Smooth muscle cell (in vitro differentiated cells): Measurements from ENCODE around the gene MAP6. TPM values are rescaled to one million over a fixed set of nuclear protein-coding genes. Genes with fewer than 3 reads are reported as not detected.

ENCODE experiments used
- DNase-seq: peaks from one replicate; lab custom pipeline; 2025; ENCODE audit not compliant: unreplicated experiment; lab: John Stamatoyannopoulos, UW
- H2AFZ ChIP-seq: fragments of 200-600 bp; sonication (generic); 2 replicates; pipeline ENCODE4 v1.6.0; 2016; ENCODE audit warnings: antibody characterized with exemption, low read depth, mild to moderate bottlenecking
- H3F3A ChIP-seq: fragments of 200-600 bp; sonication (generic); 2 replicates; pipeline ENCODE4 v1.6.0; 2017; ENCODE audit warnings: antibody characterized with exemption, low read depth
- H3K27ac ChIP-seq: fragments of 200-600 bp; sonication (generic); 2 replicates; pipeline ENCODE4 v1.5.1; 2016; ENCODE audit warnings: low read depth, mild to moderate bottlenecking
- H3K27me3 ChIP-seq: fragments of 200-600 bp; sonication (generic); 2 replicates; pipeline ENCODE4 v1.6.1; 2016; ENCODE audit warnings: low read depth, mild to moderate bottlenecking
- H3K36me3 ChIP-seq: fragments of 200-600 bp; sonication (generic); 2 replicates; pipeline ENCODE4 v1.5.1; 2016; ENCODE audit warnings: low read depth
- H3K4me1 ChIP-seq: fragments of 200-600 bp; sonication (generic); 2 replicates; pipeline ENCODE4 v1.5.1; 2016; ENCODE audit warnings: low read depth
- H3K4me2 ChIP-seq: fragments of 200-600 bp; sonication (generic); 2 replicates; pipeline ENCODE4 v1.6.0; 2016; ENCODE audit warnings: mild to moderate bottlenecking
- H3K4me3 ChIP-seq: fragments of 200-600 bp; sonication (generic); 2 replicates; pipeline ENCODE4 v1.5.1; 2016; ENCODE audit warnings: mild to moderate bottlenecking
- H3K79me2 ChIP-seq: fragments of 200-600 bp; sonication (generic); 2 replicates; pipeline ENCODE4 v1.6.0; 2016; ENCODE audit warnings: low read depth, mild to moderate bottlenecking
- H3K9ac ChIP-seq: fragments of 200-600 bp; sonication (generic); 2 replicates; pipeline ENCODE4 v1.6.0; 2016; ENCODE audit warnings: low read depth
- H3K9me3 ChIP-seq: fragments of 200-600 bp; sonication (generic); replicated peaks from 2 replicates; pipeline ENCODE4 v1.5.1; 2016; ENCODE audit warnings: low read depth
- H4K20me1 ChIP-seq: fragments of 200-600 bp; sonication (generic); 2 replicates; pipeline ENCODE4 v1.6.0; 2016; ENCODE audit warnings: low read depth
- CTCF ChIP-seq: fragments of 200-600 bp; sonication (generic); IDR thresholded peaks from 2 replicates; pipeline ENCODE4 v1.5.1; 2017; ENCODE audit warnings: borderline replicate concordance, mild to moderate bottlenecking, antibody characterized with exemption; ENCODE audit not compliant: insufficient read depth, poor library complexity, severe bottlenecking
- WGBS: methylation state at CpG from one replicate; pipeline ENCODE4 v1.1.7; 2016; ENCODE audit warnings: low lambda C conversion rate; 5-methylcytosine and 5-hydroxymethylcytosine counted together
- polyA plus RNA-seq: library from polyadenylated mRNA; unstranded; fragments of >200 nt; fragmentation: Nextera tagmentation; extraction: Ambion mirVana; gene quantifications from 2 replicates; pipeline ENCODE4 v1.2.1, GENCODE V29; 2016
- total RNA-seq: library from RNA; depleted of rRNA; stranded (reverse); fragments of >200 nt; gene quantifications from 2 replicates; pipeline ENCODE4 v1.2.3, GENCODE V29; 2014

The MAP6 gene
- total and polyA plus RNA-seq, 2 experiments from 2014 or later, result 0.22 to 0.43 TPM

- peak; percentile 73 for DNase-seq
These were observed 106.6 kb downstream of the MAP6 start, which contains the start of gene SERPINH1 for GRCh38 chr11:75562048-75562835. Gene SERPINH1 (plus strand): TSS chr11:75562253. CDS start chr11:75566350, 4,097 bp downstream.

GRCh38 chr11:75561426-75562047 lies 107.3 kb downstream of the MAP6 start:
- no peaks in the 10 kb centered on the region for H3K27me3 ChIP-seq
- peaks cover 65% of the 10 kb centered on the region for H3F3A ChIP-seq
- peaks cover 53% of the 10 kb centered on the region for H3K4me1 ChIP-seq
- H4K20me1 ChIP-seq, result peaks cover 40% of the 10 kb centered on the region
- no peak for TF ChIP-seq CTCF
- H3K79me2 ChIP-seq, result peaks cover 45% of the 10 kb centered on the region
- no peaks in the 10 kb centered on the region for H3K36me3 ChIP-seq
- peak overlapping the region; percentile 99 for H3K27ac ChIP-seq
- no peak for DNase-seq
- 25% methylated on average over 11 of the region's 21 CpGs for WGBS
- H3K4me2 ChIP-seq, result peak overlapping the region; percentile 94
- no peaks in the 10 kb centered on the region for H3K9me3 ChIP-seq
- H3K9ac ChIP-seq, result peak overlapping the region; percentile 99
- peak overlapping the region; percentile 11 for H2AFZ ChIP-seq
- peak overlapping the region; percentile 95 for H3K4me3 ChIP-seq

More at GRCh38 chr11:75562048-75562835, 106.6 kb downstream of the MAP6 start, which contains the start of gene SERPINH1:
- Histone ChIP-seq H3F3A (peaks cover 65% of the 10 kb centered on the region), H4K20me1 (peaks cover 47% of the 10 kb centered on the region), H3K27ac (peak within 1 kb of the TSS; percentile 99), H2AFZ (peak within 1 kb of the TSS; percentile 11), H3K27me3 (no peaks in the 10 kb centered on the region), H3K36me3 (no peaks in the 10 kb centered on the region), H3K4me1 (peaks cover 53% of the 10 kb centered on the region), H3K9ac (peak within 1 kb of the TSS; percentile 99), H3K79me2 (peaks cover 51% of the 10 kb centered on the region), H3K9me3 (no peaks in the 10 kb centered on the region), H3K4me2 (peak within 1 kb of the TSS; percentile 94), H3K4me3 (peak within 1 kb of the TSS; percentile 95)
- no peak for TF ChIP-seq CTCF
- WGBS, result under 1% methylated on average over 45 of the region's 51 CpGs

GRCh38 chr11:75560644-75561043 lies 108.2 kb downstream of the MAP6 start:
- no peaks in the 10 kb centered on the region for H3K9me3 ChIP-seq
- no peak overlapping the region for H3K4me3 ChIP-seq
- 15% methylated on average over 1 of the region's 1 CpG for WGBS
- H4K20me1 ChIP-seq, result peaks cover 31% of the 10 kb centered on the region
- no peaks in the 10 kb centered on the region for H3K36me3 ChIP-seq
- H3F3A ChIP-seq, result peaks cover 64% of the 10 kb centered on the region
- H3K4me1 ChIP-seq, result peaks cover 45% of the 10 kb centered on the region
- DNase-seq, result no peak
- peak overlapping the region; percentile 94 for H3K4me2 ChIP-seq
- H3K27ac ChIP-seq, result peak overlapping the region; percentile 99
- no peaks in the 10 kb centered on the region for H3K27me3 ChIP-seq
- no peak for TF ChIP-seq CTCF
- peak overlapping the region; percentile 21 for H3K9ac ChIP-seq
- H3K79me2 ChIP-seq, result peaks cover 44% of the 10 kb centered on the region
- no peak overlapping the region for H2AFZ ChIP-seq
